Esophagus squamous epithelium (tissue), 5 donors: Measurements from ENCODE around the gene MDFI. TPM values are rescaled to one million over a fixed set of nuclear protein-coding genes. Genes with fewer than 3 reads are reported as not detected.

ENCODE experiments used
- DNase-seq: peaks from one replicate; lab custom pipeline; 2025; lab: John Stamatoyannopoulos, UW
- H3K27ac ChIP-seq, 4 donors: fragments of 200-600 bp; sonication (generic); one replicate each; pipeline ENCODE4 v1.5.1; 2016 to 2019; ENCODE audit warnings: mild to moderate bottlenecking in 1 of 4
- H3K27me3 ChIP-seq, 4 donors: fragments of 200-600 bp; sonication (generic); 1 replicate in 3 of 4; 2 replicates in 1 of 4; pipeline versions ENCODE4 v1.5.1 to v1.6.0; 2017 to 2021; ENCODE audit warnings: antibody characterized with exemption in 1 of 4
- H3K36me3 ChIP-seq, 3 donors: fragments of 200-600 bp; sonication (generic); one replicate each; pipeline ENCODE4 v1.5.1; 2016 to 2019
- H3K4me1 ChIP-seq, 3 donors: fragments of 200-600 bp; sonication (generic); one replicate each; pipeline ENCODE4 v1.5.1; 2017 to 2019
- H3K4me3 ChIP-seq, 4 donors: fragments of 200-600 bp; sonication (generic); 1 replicate in 3 of 4; 2 replicates in 1 of 4; pipeline ENCODE4 v1.5.1; 2016 to 2019; ENCODE audit warnings: mild to moderate bottlenecking in 2 of 4, moderate library complexity in 1 of 4
- H3K9me3 ChIP-seq, 3 donors: fragments of 200-600 bp; sonication (generic); one replicate each; pipeline ENCODE4 v1.5.1; 2016 to 2019
- POLR2A ChIP-seq, 4 donors: fragments of 450-650 bp; IDR thresholded peaks; one replicate each; pipeline ENCODE4 v1.6.1; 2017; ENCODE audit warnings: antibody characterized with exemption in 4 of 4, mild to moderate bottlenecking in 4 of 4, moderate library complexity in 3 of 4
- WGBS, 2 donors: methylation state at CpG; one replicate each; pipeline ENCODE4 v1.1.5; 2018; 5-methylcytosine and 5-hydroxymethylcytosine counted together
- intact Hi-C: fragments of 100-400 bp; cut with DNase I; formaldehyde crosslinking; loops from one replicate; pipeline ENCODE4 v1.15.0; 2022
- total RNA-seq, 4 donors: library from RNA; depleted of rRNA; stranded (reverse); fragments of >200 nt; gene quantifications; one replicate each; pipeline ENCODE4 v1.1.0, GENCODE V29; 2016
- TF ChIP-seq, protein P1 (sequence below), 6 experiments: fragments of 450-650 bp in 4 of 6; fragments of 200-600 bp in 2 of 6; sonication (generic) in 2 of 6; IDR thresholded peaks; one replicate each; pipeline ENCODE4 v1.5.1; 2016 to 2019; ENCODE audit warnings: antibody characterized with exemption in 6 of 6, mild to moderate bottlenecking in 4 of 6, moderate library complexity in 4 of 6
- donor health status: DM: yes; HTN: yes; CAD: no.

The MDFI gene
- total RNA-seq, 4 donors from 2014 or later: 50.5 to 105 (median 81.8) TPM

DNA sequence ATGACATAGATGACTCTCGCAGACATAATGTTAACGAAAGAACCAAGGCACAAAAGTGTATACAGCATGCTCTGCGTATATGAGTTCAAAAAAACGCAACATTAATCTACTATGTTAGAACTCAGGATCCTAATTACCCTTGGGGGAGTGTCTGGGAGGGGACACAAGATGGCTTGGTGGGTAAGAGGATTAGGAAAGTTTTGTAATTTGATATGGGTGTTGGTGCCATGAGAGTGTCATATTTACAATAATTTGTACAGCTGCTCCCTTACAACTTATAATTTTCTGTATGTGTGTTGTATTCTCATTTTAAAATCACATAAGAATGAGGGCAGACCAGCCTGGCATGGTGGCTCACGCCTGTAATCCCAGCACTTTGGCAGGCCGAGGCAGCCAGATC is 58.5 kb downstream of the MDFI start:
- Histone ChIP-seq H3K27ac (no peak overlapping the region), H3K36me3 (peaks cover 0 to 18% (median 0%) of the 10 kb centered on the region in 3 donors), H3K9me3 (no peaks in the 10 kb centered on the region), H3K27me3 (no peaks in the 10 kb centered on the region), H3K4me3 (no peak overlapping the region), H3K4me1 (peaks cover 10 to 46% (median 15%) of the 10 kb centered on the region in 3 donors)
- TF ChIP-seq POLR2A (IDR thresholded peaks at IDR 0.05): no peak
- TF ChIP-seq, protein P1, sequence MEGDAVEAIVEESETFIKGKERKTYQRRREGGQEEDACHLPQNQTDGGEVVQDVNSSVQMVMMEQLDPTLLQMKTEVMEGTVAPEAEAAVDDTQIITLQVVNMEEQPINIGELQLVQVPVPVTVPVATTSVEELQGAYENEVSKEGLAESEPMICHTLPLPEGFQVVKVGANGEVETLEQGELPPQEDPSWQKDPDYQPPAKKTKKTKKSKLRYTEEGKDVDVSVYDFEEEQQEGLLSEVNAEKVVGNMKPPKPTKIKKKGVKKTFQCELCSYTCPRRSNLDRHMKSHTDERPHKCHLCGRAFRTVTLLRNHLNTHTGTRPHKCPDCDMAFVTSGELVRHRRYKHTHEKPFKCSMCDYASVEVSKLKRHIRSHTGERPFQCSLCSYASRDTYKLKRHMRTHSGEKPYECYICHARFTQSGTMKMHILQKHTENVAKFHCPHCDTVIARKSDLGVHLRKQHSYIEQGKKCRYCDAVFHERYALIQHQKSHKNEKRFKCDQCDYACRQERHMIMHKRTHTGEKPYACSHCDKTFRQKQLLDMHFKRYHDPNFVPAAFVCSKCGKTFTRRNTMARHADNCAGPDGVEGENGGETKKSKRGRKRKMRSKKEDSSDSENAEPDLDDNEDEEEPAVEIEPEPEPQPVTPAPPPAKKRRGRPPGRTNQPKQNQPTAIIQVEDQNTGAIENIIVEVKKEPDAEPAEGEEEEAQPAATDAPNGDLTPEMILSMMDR (IDR thresholded peaks at IDR 0.05): no peak
- WGBS, 2 donors: 89 to 94% methylated on average over 6 of the region's 6 CpGs
- no peak for DNase-seq
- intact Hi-C loops: no loop called here

- 65 to 79% methylated on average over 13 to 14 of the region's 15 CpGs for WGBS, 2 donors
- TF ChIP-seq POLR2A (IDR thresholded peaks at IDR 0.05): no peak
- TF ChIP-seq, protein P1 (IDR thresholded peaks at IDR 0.05): no peak
- Histone ChIP-seq H3K4me1 (peaks cover 10 to 41% (median 15%) of the 10 kb centered on the region in 3 donors), H3K36me3 (peaks cover 0 to 32% (median 0%) of the 10 kb centered on the region in 3 donors), H3K27me3 (no peaks in the 10 kb centered on the region), H3K4me3 (no peak overlapping the region), H3K27ac (peak overlapping the region; percentile 0 to 55 (median 26)), H3K9me3 (no peaks in the 10 kb centered on the region)
- intact Hi-C loops: no loop called here
- DNase-seq: no peak
These were observed 59.9 kb downstream of the MDFI start for GRCh38 chr6:41697861-41698781.

DNA sequence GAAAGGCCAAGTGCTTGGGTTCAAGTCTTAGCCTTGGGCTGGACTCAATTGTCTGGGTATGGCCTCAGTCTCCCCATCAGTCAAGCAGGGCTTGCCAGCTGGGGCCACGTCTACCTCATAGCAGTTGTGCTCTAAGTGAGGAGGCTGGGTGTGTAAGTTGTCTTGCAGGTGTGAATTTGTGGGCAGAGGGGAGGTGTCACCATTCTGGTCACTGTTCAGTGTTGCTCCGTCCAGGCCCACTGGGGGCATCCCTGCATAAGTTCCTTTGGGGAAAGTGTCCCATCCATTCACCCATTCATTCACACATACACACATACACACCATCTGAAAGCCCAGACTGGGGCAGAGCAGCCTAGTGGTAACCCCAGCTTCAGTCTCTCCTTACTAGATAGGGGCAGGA is 60.8 kb downstream of the MDFI start:
- no peak for DNase-seq
- Histone ChIP-seq H3K27me3 (no peaks in the 10 kb centered on the region), H3K27ac (peak overlapping the region in 3 of 4 donors; percentile 0 to 55 (median 38)), H3K9me3 (no peaks in the 10 kb centered on the region), H3K4me1 (peaks cover 7 to 32% (median 11%) of the 10 kb centered on the region in 3 donors), H3K4me3 (no peak overlapping the region), H3K36me3 (peaks cover 0 to 34% (median 0%) of the 10 kb centered on the region in 3 donors)
- 75 to 83% methylated on average over 2 of the region's 2 CpGs for WGBS, 2 donors
- intact Hi-C loops: no loop called here
- TF ChIP-seq POLR2A (IDR thresholded peaks at IDR 0.05): no peak
- TF ChIP-seq, protein P1 (IDR thresholded peaks at IDR 0.05): no peak

GRCh38 chr6:41700463-41701347 is 62.4 kb downstream of the MDFI start:
- H3K4me3 ChIP-seq: no peak overlapping the region
- no peak for DNase-seq
- TF ChIP-seq, protein P1 (IDR thresholded peaks at IDR 0.05): peak in 1 of 6 experiments; percentile 8
- no peak for TF ChIP-seq POLR2A (IDR thresholded peaks at IDR 0.05)
- peak overlapping the region in 1 of 4 donors; percentile 13 for H3K27ac ChIP-seq
- peaks cover 0 to 34% (median 0%) of the 10 kb centered on the region in 3 donors for H3K36me3 ChIP-seq
- peaks cover 11 to 32% (median 17%) of the 10 kb centered on the region in 3 donors for H3K4me1 ChIP-seq
- H3K9me3 ChIP-seq: no peaks in the 10 kb centered on the region
- 83 to 86% methylated on average over 14 to 20 of the region's 20 CpGs for WGBS, 2 donors
- no peaks in the 10 kb centered on the region for H3K27me3 ChIP-seq
- intact Hi-C loops: no loop called here
